ENCODE results near the gene AGPS.
"Not testable (repeated sequence)": the region's sequence is repeated elsewhere in the genome, so short reads cannot be mapped to it uniquely, and the experiment has no call there.

Gene AGPS

DNA sequence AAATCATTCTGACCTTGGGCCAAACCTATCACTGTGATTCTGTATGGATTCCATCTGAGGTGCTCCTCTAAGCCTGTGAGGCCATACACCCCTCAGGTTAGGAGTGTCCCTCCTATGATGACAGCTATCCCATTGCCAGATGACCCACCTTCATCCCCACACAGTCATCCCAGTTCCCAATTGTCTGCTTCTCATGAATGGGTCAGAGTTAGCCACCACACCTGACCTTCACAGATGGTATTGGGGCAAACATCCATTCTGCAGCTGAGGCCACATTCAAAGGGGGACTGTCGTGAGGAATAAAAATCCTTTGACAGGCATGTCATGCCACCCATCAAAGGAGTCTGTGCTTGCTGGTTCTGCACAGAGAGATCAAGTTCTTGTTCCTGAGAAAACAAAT, 155.2 kb downstream of the AGPS start:
- H3K4me3 ChIP-seq (replicated peaks in 1 of 2; ENCODE audit: low read depth in 2 of 2, low read length in 2 of 2): no peak overlapping the region
- TF ChIP-seq, protein P1, sequence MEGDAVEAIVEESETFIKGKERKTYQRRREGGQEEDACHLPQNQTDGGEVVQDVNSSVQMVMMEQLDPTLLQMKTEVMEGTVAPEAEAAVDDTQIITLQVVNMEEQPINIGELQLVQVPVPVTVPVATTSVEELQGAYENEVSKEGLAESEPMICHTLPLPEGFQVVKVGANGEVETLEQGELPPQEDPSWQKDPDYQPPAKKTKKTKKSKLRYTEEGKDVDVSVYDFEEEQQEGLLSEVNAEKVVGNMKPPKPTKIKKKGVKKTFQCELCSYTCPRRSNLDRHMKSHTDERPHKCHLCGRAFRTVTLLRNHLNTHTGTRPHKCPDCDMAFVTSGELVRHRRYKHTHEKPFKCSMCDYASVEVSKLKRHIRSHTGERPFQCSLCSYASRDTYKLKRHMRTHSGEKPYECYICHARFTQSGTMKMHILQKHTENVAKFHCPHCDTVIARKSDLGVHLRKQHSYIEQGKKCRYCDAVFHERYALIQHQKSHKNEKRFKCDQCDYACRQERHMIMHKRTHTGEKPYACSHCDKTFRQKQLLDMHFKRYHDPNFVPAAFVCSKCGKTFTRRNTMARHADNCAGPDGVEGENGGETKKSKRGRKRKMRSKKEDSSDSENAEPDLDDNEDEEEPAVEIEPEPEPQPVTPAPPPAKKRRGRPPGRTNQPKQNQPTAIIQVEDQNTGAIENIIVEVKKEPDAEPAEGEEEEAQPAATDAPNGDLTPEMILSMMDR (IDR thresholded peaks at IDR 0.05; ENCODE audit: low read depth, low read length): no peak
- no peak for DNase-seq (ENCODE audit: low read depth in 2 of 2)

DNA sequence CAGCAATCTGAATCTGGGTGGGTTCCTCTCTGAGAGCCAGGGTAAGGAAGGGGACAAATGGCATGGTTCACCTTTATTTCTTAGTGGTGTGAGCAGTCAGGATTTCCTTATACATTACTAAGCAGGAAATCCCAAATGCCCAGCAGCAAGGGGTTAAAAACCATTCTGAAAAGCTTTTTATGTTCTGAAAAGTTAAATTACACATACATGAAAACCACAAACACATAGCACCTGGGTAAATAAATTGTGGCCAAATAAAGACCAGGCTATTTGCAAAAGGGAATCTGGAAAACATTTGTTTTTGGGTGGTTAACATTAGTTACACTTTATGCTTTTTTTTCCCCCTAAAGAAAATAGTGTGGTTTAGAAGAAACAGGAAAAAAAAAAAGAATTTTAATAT, 156.1 kb downstream of the AGPS start:
- no peak for DNase-seq (ENCODE audit: low read depth in 2 of 2)
- H3K4me3 ChIP-seq (replicated peaks in 1 of 2; ENCODE audit: low read depth in 2 of 2, low read length in 2 of 2): no peak overlapping the region
- TF ChIP-seq, protein P1 (IDR thresholded peaks at IDR 0.05; ENCODE audit: low read depth, low read length): no peak

DNA sequence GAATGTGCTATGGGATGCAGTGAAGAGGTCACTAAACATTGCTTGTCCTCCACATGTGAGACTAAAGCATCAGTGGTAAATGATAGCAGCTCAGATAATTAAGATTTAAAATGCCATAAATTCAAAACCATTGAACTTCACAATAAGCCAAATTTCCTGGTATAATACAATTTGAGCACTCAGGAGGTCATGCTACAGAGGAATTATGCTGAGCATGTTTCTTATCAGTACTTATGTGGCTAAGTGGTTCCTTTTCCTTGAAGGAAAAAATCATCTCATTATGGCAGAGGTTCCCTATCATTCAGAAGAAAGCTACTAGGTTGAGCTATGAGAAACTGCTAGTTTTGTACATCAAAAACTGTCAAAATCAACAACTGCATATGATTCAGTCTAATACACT, 156.6 kb downstream of the AGPS start:
- no peak for DNase-seq (ENCODE audit: low read depth in 2 of 2)
- H3K4me3 ChIP-seq (replicated peaks in 1 of 2; ENCODE audit: low read depth in 2 of 2, low read length in 2 of 2): no peak overlapping the region
- TF ChIP-seq, protein P1 (IDR thresholded peaks at IDR 0.05; ENCODE audit: low read depth, low read length): no peak

DNA sequence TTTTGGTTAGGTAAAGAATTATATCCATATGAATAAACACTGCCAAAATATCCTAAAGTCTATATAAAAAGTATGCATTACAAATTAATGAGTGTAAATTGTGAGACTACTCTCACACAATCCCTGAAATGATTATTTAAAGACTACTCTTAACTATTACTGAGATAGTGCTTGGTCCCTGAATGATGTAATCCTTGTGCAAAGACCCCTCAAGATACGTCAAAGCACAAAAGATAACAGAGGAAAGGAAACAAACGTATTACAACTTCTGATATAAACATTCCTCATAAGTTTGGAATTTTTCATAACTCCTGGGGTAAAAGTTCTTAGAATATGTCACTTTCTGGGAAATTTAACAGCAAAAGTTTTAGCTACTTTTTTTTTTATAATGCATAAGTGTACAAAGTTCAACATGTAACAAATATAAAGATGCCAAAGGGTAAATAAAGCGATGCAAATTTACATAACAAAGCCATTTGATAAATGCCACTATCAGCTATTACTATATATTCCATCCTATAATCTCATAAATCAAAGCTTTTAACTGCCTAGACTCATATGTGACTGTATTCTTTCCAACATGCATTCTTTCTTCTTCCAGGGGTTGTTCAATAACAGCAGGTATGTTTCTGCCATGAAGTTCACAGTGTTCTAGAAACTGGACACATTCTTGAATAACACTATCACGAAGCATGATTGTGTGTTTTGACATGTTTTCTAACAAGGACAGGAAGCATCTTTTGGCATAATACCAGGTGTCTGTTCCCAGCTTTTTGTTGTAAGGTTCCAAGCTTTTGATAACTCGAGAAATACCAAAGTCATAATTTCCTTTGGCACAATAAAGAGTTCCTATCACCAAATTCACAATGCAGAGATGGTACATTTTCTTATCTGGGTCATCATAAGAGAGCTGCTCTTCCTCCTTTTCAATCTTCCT, 158.0 kb downstream of the AGPS start:
- no peak overlapping the region for H3K4me3 ChIP-seq (replicated peaks in 1 of 2; ENCODE audit: low read depth in 2 of 2, low read length in 2 of 2)
- TF ChIP-seq, protein P1 (IDR thresholded peaks at IDR 0.05; ENCODE audit: low read depth, low read length): no peak
- peak; percentile 13 to 49 for DNase-seq (ENCODE audit: low read depth in 2 of 2)

DNA sequence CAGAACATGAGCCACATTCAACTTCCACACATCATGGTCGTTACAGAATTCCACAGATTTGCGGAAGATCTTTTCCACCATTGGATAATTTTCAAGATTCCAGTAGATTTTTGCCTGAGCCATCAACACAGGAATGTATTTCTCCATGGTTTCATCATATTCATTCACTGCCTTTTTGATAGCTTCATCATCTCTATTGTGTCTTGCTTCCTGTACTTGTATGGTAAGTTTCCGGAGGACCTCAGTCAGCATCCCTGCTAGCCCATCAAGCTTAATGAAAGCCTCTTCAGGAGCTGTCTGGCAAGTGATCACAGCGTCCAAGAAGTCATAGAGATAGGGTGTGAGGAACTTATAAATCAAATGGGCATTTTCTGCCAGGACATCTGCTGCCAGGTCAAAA, 158.8 kb downstream of the AGPS start:
- peak in 1 of 2 donors; percentile 59 for DNase-seq (ENCODE audit: low read depth in 2 of 2)
- H3K4me3 ChIP-seq (replicated peaks in 1 of 2; ENCODE audit: low read depth in 2 of 2, low read length in 2 of 2): not testable (repeated sequence)

DNA sequence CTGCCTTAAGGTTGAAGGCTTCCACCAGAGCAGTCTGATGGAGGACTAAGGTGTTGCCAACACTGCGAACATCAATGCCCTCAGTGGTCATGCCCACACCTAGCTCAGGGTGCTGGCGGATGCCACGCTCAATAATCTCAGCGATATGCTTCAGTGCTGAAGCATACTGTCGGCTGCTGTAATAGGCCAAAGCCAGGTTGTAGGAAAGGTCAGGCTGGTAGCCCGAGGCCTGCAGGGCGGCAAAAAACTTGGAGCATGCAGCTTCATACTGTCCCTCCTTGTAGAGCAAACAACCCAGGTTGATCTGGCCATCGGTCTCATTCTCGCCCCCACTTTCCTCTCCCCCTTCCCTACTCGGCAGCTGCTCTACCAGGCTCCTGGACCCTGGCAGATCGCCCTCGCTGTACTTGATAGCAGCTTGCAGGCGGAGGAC, 159.4 kb downstream of the AGPS start:
- TF ChIP-seq, protein P1 (IDR thresholded peaks at IDR 0.05; ENCODE audit: low read depth, low read length): no peak
- DNase-seq (ENCODE audit: low read depth in 2 of 2): peak in 1 of 2 donors; percentile 21
- peak overlapping the region; percentile 68 to 84 for H3K4me3 ChIP-seq (replicated peaks in 1 of 2; ENCODE audit: low read depth in 2 of 2, low read length in 2 of 2)

DNA sequence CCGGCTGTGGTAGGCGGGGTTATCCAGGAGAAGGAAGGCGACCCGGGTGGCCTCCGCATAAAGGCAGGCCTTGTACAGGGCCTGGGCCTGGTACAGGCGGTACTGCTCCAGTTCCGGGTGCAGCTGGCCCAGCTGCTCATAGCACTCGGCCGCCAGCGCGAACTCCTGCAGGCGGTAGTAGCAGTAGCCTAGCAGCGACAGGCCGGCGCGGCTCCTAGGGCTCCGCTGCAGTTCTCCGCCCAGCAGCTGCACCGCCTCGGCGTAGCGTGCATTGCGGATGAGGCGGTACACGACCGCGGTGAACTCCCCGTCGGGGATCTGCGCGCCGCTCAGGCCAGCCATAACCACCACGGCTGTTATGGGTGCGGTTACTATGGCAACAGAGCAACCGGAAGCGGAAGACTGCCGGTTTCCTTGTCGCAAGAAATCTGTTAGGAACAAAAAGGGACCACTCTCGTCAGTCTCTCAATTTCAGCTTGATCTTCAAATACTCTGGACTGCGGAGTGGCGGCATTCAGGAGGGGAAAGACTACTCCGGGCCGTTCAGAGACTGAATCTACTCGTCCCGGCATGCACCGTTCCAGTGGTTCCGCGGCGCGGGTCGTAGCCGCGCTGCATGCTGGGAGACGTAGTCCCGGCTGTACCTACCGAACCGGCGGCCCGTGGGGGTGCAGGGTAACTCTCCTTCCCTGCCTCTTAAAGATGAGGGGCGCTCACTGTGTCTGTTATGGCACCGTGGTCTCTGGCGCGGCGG, 160.0 kb downstream of the AGPS start:
- peak overlapping the region; percentile 68 to 84 for H3K4me3 ChIP-seq (replicated peaks in 1 of 2; ENCODE audit: low read depth in 2 of 2, low read length in 2 of 2)
- TF ChIP-seq, protein P1 (IDR thresholded peaks at IDR 0.05; ENCODE audit: low read depth, low read length): no peak
- peak; percentile 91 to 93 for DNase-seq (ENCODE audit: low read depth in 2 of 2)
